OCI-LY1 (cell line): ENCODE measurements around the gene ZMYND10.
A peak's percentile ranks its signal among the peaks of the same experiment; 100 is the strongest.

Experiments used
- H2AFZ ChIP-seq: fragments of 200-600 bp; sonication (generic), shearing (Covaris generic); 2 replicates; pipeline ENCODE4 v1.6.0; 2014; ENCODE audit warnings: antibody characterized with exemption, mild to moderate bottlenecking, low read length
- H3F3A ChIP-seq: fragments of 200-600 bp; sonication (generic), shearing (Covaris generic); 2 replicates; pipeline ENCODE4 v1.6.0; 2014; ENCODE audit warnings: mild to moderate bottlenecking, antibody characterized with exemption, low read length, moderate library complexity; ENCODE audit not compliant: insufficient read depth
- H3K27ac ChIP-seq: fragments of 200-600 bp; sonication (generic); 2 replicates; pipeline ENCODE4 v1.5.1; 2014; ENCODE audit warnings: low read length, mixed run types, mild to moderate bottlenecking, low read depth; ENCODE audit not compliant: poor library complexity, severe bottlenecking
- H3K27me3 ChIP-seq: fragments of 200-600 bp; sonication (generic); 2 replicates; pipeline ENCODE4 v1.6.0; 2014; ENCODE audit warnings: antibody characterized with exemption, mild to moderate bottlenecking, low read length, moderate library complexity; ENCODE audit not compliant: insufficient read depth
- H3K36me3 ChIP-seq: fragments of 200-600 bp; sonication (generic); 2 replicates; pipeline ENCODE4 v1.6.1; 2014; ENCODE audit warnings: mild to moderate bottlenecking, antibody characterized with exemption, low read length, moderate library complexity, mixed read lengths; ENCODE audit not compliant: insufficient read depth
- H3K4me1 ChIP-seq: fragments of 200-600 bp; sonication (generic); 2 replicates; pipeline ENCODE4 v1.5.1; 2014; ENCODE audit warnings: mild to moderate bottlenecking, low read length, moderate library complexity; ENCODE audit not compliant: insufficient read depth, severe bottlenecking
- H3K4me2 ChIP-seq: fragments of 200-600 bp; sonication (generic), shearing (Covaris generic); 2 replicates; pipeline ENCODE4 v1.6.1; 2014; ENCODE audit warnings: low read length
- H3K4me3 ChIP-seq: fragments of 200-600 bp; sonication (generic); 2 replicates; pipeline ENCODE4 v1.5.1; 2014; ENCODE audit warnings: low read length, low read depth, mild to moderate bottlenecking, mixed read lengths; ENCODE audit not compliant: poor library complexity, severe bottlenecking
- H3K79me2 ChIP-seq: fragments of 200-600 bp; shearing (Covaris generic); 2 replicates; pipeline ENCODE4 v1.6.1; 2016; ENCODE audit warnings: mixed run types, low read length, mixed read lengths; ENCODE audit not compliant: insufficient read depth
- H3K9ac ChIP-seq: fragments of 200-600 bp; sonication (generic), shearing (Covaris generic); 2 replicates; pipeline ENCODE4 v1.6.1; 2014; ENCODE audit warnings: mild to moderate bottlenecking, low read length, mixed read lengths
- H3K9me2 ChIP-seq: fragments of 200-600 bp; sonication (generic), shearing (Covaris generic); 2 replicates; pipeline ENCODE4 v1.6.1; 2014; ENCODE audit warnings: low read depth, mild to moderate bottlenecking, low read length, mixed read lengths
- H3K9me3 ChIP-seq: fragments of 200-600 bp; shearing (Covaris generic); 2 replicates; pipeline ENCODE4 v1.6.1; 2014; ENCODE audit warnings: low read length, mixed read lengths
- H4K20me1 ChIP-seq: fragments of 200-600 bp; sonication (generic), shearing (Covaris generic); 2 replicates; pipeline ENCODE4 v1.6.0; 2016; ENCODE audit warnings: mild to moderate bottlenecking, low read length; ENCODE audit not compliant: insufficient read depth
- CTCF ChIP-seq: fragments of 200-600 bp; sonication (generic), shearing (Covaris generic); IDR thresholded peaks from 2 replicates; pipeline ENCODE4 v1.5.1; 2017; ENCODE audit warnings: mild to moderate bottlenecking, antibody characterized with exemption, low read length, moderate library complexity, mixed read lengths
- EZH2 ChIP-seq: fragments of 200-600 bp; sonication (generic), shearing (Covaris generic); IDR thresholded peaks from 2 replicates; pipeline ENCODE4 v1.8.0; 2017; ENCODE audit warnings: borderline replicate concordance, mixed run types, mild to moderate bottlenecking, antibody characterized with exemption, low read length, moderate library complexity, mixed read lengths

ZMYND10 gene

GRCh38 chr3:50323614-50324199, 21.8 kb downstream of the ZMYND10 start:
- Histone ChIP-seq H3K36me3 (peaks cover 10% of the 10 kb centered on the region; the same call in 1 of the 2 replicates), H3K9me3 (no peaks in the 10 kb centered on the region), H3K79me2 (peaks cover 7% of the 10 kb centered on the region; the same call in 1 of the 2 replicates), H4K20me1 (no peaks in the 10 kb centered on the region), H3K9ac (no peak overlapping the region), H3F3A (no peaks in the 10 kb centered on the region), H3K4me2 (no peak overlapping the region), H3K4me3 (no peak overlapping the region), H3K27me3 (no peaks in the 10 kb centered on the region), H3K4me1 (peaks cover 42% of the 10 kb centered on the region), H2AFZ (no peak overlapping the region), H3K27ac (no peak overlapping the region), H3K9me2 (no peaks in the 10 kb centered on the region)
- no peak for TF ChIP-seq EZH2
- TF ChIP-seq CTCF = no peak

GRCh38 chr3:50323092-50323600, 22.4 kb downstream of the ZMYND10 start:
- no peak overlapping the region for H3K4me2 ChIP-seq
- no peaks in the 10 kb centered on the region for H3F3A ChIP-seq
- no peak for TF ChIP-seq CTCF
- no peak for TF ChIP-seq EZH2
- H3K27me3 ChIP-seq = no peaks in the 10 kb centered on the region
- H3K4me1 ChIP-seq = peaks cover 43% of the 10 kb centered on the region
- no peak overlapping the region for H2AFZ ChIP-seq
- H3K9me2 ChIP-seq = no peaks in the 10 kb centered on the region
- H3K79me2 ChIP-seq = peaks cover 7% of the 10 kb centered on the region; the same call in 1 of the 2 replicates
- peak overlapping the region; percentile 11 for H3K27ac ChIP-seq
- no peak overlapping the region; the same call in 1 of the 2 replicates for H3K9ac ChIP-seq
- H3K4me3 ChIP-seq = no peak overlapping the region
- H4K20me1 ChIP-seq = no peaks in the 10 kb centered on the region
- H3K9me3 ChIP-seq = no peaks in the 10 kb centered on the region
- peaks cover 10% of the 10 kb centered on the region; the same call in 1 of the 2 replicates for H3K36me3 ChIP-seq

DNA sequence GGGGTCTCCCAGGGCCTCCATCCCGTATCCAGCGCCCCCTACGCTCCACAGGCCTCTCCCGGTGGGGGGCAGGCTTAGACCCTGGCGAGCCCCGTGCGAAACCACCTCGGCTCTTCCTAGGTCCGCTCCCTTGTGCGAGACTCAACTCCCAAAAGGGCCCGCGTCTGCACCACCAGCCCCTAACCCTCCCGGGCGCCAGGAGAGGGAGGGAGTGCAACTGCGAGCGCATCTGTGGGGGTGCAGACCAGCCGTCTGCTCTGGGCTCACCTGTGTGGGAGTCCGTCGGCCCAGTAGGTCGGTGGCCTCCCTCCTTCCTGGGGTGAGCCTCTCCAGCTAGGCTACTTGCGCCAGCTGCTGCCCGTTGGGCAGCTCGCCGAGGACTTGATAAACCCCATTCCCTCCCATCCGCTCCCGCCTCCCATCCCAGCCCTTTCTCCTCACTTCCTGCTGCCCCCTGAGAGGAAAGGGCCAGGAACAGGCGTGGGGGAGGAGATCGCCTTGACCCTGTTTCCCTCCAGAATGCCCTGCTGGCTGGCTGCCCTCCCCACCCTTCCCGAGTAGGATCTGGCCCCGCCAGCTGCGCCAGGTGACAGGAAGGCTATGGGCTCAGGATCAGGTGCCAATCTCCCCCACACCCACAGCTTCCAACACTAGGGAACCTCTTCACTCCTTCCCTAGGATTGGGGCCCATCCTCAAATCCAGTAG, 23.0 kb downstream of the ZMYND10 start, which contains the start of gene HYAL2:
HYAL2 (minus strand) TSS at position 360 of the 706 bp plus-strand sequence. CDS start 2,256 bp downstream, outside the sequence.
- Histone ChIP-seq H4K20me1 (no peaks in the 10 kb centered on the region), H3K27ac (peak within 1 kb of the TSS; percentile 64), H3K4me2 (peak within 1 kb of the TSS; percentile 90), H3K4me3 (peak within 1 kb of the TSS; percentile 84), H3K36me3 (peaks cover 10% of the 10 kb centered on the region; the same call in 1 of the 2 replicates), H3K9me3 (no peaks in the 10 kb centered on the region), H2AFZ (no peak within 1 kb of the TSS), H3K9ac (peak within 1 kb of the TSS; percentile 76), H3K79me2 (peaks cover 5% of the 10 kb centered on the region; the same call in 1 of the 2 replicates), H3K27me3 (no peaks in the 10 kb centered on the region), H3K4me1 (peaks cover 48% of the 10 kb centered on the region), H3F3A (no peaks in the 10 kb centered on the region), H3K9me2 (no peaks in the 10 kb centered on the region)
- TF ChIP-seq CTCF = no peak
- TF ChIP-seq EZH2 = no peak
